ENCODE measurements around the gene FAM227B. TPM values are rescaled to one million over a fixed set of nuclear protein-coding genes. Genes with fewer than 3 reads are reported as not detected.

The FAM227B gene
- total and polyA plus RNA-seq, 9 donors, result 7.0 to 21.8 (median 11.5) TPM

DNA sequence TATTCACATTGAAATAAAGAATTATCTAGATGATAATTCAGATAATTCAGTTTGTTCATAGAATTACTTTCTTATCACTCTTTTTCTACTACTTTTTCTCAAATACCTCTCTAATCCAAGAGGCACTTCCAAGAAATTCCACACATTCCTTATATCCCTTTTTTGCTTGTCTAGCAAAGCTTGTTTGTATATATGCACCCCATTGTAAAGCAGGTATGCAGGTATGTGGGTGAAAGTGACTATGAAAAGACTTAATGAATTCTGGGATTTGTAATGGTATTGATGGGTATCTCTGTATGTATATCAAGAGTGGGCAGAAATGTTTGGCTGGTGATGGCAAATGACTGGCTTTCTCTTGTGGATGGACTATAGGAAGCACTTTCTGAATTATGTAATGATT, 291.7 kb downstream of the FAM227B start:
- no peak overlapping the region for H3K27ac ChIP-seq
- no peak overlapping the region for H3K4me3 ChIP-seq
- no peaks in the 10 kb centered on the region for H3K9me3 ChIP-seq
- TF ChIP-seq, protein P1, sequence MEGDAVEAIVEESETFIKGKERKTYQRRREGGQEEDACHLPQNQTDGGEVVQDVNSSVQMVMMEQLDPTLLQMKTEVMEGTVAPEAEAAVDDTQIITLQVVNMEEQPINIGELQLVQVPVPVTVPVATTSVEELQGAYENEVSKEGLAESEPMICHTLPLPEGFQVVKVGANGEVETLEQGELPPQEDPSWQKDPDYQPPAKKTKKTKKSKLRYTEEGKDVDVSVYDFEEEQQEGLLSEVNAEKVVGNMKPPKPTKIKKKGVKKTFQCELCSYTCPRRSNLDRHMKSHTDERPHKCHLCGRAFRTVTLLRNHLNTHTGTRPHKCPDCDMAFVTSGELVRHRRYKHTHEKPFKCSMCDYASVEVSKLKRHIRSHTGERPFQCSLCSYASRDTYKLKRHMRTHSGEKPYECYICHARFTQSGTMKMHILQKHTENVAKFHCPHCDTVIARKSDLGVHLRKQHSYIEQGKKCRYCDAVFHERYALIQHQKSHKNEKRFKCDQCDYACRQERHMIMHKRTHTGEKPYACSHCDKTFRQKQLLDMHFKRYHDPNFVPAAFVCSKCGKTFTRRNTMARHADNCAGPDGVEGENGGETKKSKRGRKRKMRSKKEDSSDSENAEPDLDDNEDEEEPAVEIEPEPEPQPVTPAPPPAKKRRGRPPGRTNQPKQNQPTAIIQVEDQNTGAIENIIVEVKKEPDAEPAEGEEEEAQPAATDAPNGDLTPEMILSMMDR (IDR thresholded peaks at IDR 0.05), result no peak
- TF ChIP-seq POLR2A (IDR thresholded peaks at IDR 0.05) (no peak), EP300 (IDR thresholded peaks at IDR 0.05) (no peak)
- no peaks in the 10 kb centered on the region for H3K27me3 ChIP-seq
- no peaks in the 10 kb centered on the region for H3K36me3 ChIP-seq
- intact Hi-C loops (cut with DNase I), result no loop called here
- no peak for DNase-seq
- peaks cover 2% of the 10 kb centered on the region for H3K4me1 ChIP-seq (ENCODE audit: insufficient read depth)

DNA sequence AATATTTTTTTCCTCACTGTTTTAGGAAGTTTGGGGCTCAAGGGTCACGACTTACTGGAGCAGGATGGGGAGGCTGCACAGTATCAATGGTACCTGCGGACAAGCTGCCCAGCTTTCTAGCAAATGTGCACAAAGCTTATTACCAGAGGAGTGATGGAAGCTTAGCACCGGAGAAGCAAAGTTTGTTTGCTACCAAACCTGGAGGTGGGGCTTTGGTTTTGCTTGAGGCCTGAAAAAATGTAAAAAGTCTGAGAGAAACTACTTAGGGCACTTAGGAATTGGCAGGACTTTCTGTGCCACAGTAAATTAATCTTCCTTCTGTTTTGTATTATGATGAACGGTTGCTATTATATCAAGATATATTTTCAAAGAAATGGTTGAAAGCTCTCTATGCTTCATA, 292.7 kb downstream of the FAM227B start:
- no peaks in the 10 kb centered on the region for H3K9me3 ChIP-seq
- TF ChIP-seq EP300 (IDR thresholded peaks at IDR 0.05), result no peak
- H3K36me3 ChIP-seq, result no peaks in the 10 kb centered on the region
- intact Hi-C loops (cut with DNase I), result no loop called here
- H3K4me3 ChIP-seq, result no peak overlapping the region
- peaks cover 2% of the 10 kb centered on the region for H3K4me1 ChIP-seq (ENCODE audit: insufficient read depth)
- H3K27me3 ChIP-seq, result no peaks in the 10 kb centered on the region
- 93 to 99% (median 96%) methylated on average over 4 of the region's 4 CpGs for WGBS, 3 donors
- DNase-seq, result no peak
- no peak overlapping the region for H3K27ac ChIP-seq

DNA sequence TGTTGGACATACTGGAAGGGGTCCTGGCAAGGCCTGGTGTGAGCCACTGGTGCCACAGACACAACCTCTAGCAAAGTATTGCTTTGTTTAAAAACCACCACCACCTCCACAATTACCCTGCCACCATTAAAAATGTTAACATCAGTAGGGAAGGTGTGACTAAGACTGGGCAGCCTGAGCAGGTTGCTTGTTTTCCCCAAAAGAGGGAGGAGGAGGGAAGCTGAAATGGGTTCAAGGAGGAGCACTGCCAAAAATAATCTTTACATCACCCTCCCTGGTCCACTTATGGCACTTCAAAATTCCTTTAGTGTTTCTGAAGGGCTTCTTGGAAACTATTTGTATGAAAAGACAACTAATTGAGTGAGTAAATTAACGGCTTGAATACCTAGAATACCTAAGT, 297.4 kb downstream of the FAM227B start:
- TF ChIP-seq, protein P1 (IDR thresholded peaks at IDR 0.05), result no peak
- no peak for TF ChIP-seq EP300 (IDR thresholded peaks at IDR 0.05)
- TF ChIP-seq POLR2A (IDR thresholded peaks at IDR 0.05), result no peak
- Histone ChIP-seq H3K9me3 (no peaks in the 10 kb centered on the region), H3K27ac (no peak overlapping the region), H3K36me3 (no peaks in the 10 kb centered on the region), H3K4me1 (ENCODE audit: insufficient read depth) (no peaks in the 10 kb centered on the region), H3K27me3 (no peaks in the 10 kb centered on the region), H3K4me3 (no peak overlapping the region)
- no peak for DNase-seq
- intact Hi-C loops (cut with DNase I), result no loop called here
- 83 to 88% (median 85%) methylated on average over 1 of the region's 1 CpG for WGBS, 3 donors

DNA sequence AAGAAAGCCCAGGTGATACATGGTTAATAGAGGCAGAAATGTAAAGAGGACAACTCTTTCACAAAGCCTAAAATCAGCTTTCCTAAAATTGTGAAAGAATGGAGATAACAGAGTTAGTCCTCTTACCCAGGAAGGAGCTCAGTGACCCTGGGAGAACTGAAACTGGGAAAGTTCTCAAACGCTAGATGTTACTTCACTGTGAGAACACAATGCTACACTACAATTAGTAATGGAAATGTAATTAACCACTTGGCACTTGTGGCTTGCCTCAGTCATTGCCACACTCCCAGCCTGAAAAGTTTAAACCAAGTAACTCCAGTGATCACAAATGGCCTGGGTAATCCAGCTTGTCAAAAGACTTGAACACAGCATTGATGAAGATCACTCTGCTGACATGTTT, 300.3 kb downstream of the FAM227B start:
- no peak overlapping the region for H3K27ac ChIP-seq
- H3K4me3 ChIP-seq, result no peak overlapping the region
- TF ChIP-seq, protein P1 (IDR thresholded peaks at IDR 0.05), result no peak
- TF ChIP-seq POLR2A (IDR thresholded peaks at IDR 0.05) (no peak), EP300 (IDR thresholded peaks at IDR 0.05) (no peak)
- 56 to 67% (median 58%) methylated on average over 1 of the region's 1 CpG for WGBS, 3 donors
- no peak for DNase-seq
- no peaks in the 10 kb centered on the region for H3K4me1 ChIP-seq (ENCODE audit: insufficient read depth)
- H3K27me3 ChIP-seq, result no peaks in the 10 kb centered on the region
- no peaks in the 10 kb centered on the region for H3K9me3 ChIP-seq
- no peaks in the 10 kb centered on the region for H3K36me3 ChIP-seq
- intact Hi-C loops (cut with DNase I), result no loop called here

DNA sequence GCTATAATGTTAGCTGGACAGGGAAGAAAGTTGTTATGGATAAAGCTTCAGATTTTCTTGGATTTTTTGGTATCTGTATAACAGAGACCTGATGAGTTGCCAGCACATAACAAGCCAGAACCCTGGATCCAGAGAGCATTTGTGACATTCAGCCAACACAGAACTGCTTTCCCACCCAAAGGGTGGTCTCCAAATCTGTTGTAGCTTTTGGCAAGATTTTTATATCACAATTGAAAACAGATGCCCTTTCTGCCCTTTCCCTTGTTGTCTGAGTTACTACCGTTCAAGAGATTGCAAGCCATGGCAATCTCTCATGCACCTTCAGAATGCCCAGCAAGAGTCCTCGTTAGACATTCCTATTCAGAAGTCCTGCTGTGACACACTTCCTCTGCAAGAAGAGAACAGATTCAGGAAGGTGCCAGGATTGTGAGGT, 305.2 kb downstream of the FAM227B start:
- DNase-seq, result no peak
- WGBS, 3 donors, result 48 to 61% (median 50%) methylated on average over 2 of the region's 2 CpGs
- Histone ChIP-seq H3K36me3 (no peaks in the 10 kb centered on the region), H3K27me3 (no peaks in the 10 kb centered on the region), H3K9me3 (no peaks in the 10 kb centered on the region), H3K4me1 (ENCODE audit: insufficient read depth) (peaks cover 7% of the 10 kb centered on the region), H3K4me3 (no peak overlapping the region), H3K27ac (no peak overlapping the region)
- TF ChIP-seq, protein P1 (IDR thresholded peaks at IDR 0.05), result no peak
- no peak for TF ChIP-seq EP300 (IDR thresholded peaks at IDR 0.05)
- TF ChIP-seq POLR2A (IDR thresholded peaks at IDR 0.05), result no peak
- intact Hi-C loops (cut with DNase I), result no loop called here
